T-helper 2 cell treated with Interferon-gamma antibody and Interleukin-4, amounts not matched to agents 5 μg/mL and 100 μg/mL, for 36 hours (primary cell): ENCODE results near the gene GRID1.

Experiments
- DNase-seq: peaks from one replicate; pipeline ENCODE4 v3.0.0; 2021; ENCODE audit warnings: low spot score
- H3K27ac Mint-ChIP-seq: one replicate; pipeline ENCODE4 v1.8.0; 2021; ENCODE audit warnings: mild to moderate bottlenecking, mixed read lengths
- H3K27me3 Mint-ChIP-seq: one replicate; pipeline ENCODE4 v1.8.0; 2021; ENCODE audit warnings: low read depth, mixed read lengths
- H3K36me3 Mint-ChIP-seq: one replicate; pipeline ENCODE4 v1.8.0; 2021; ENCODE audit warnings: low read depth, mixed read lengths
- H3K4me1 Mint-ChIP-seq: one replicate; pipeline ENCODE4 v1.8.0; 2021; ENCODE audit warnings: low read depth, mixed read lengths
- H3K4me3 Mint-ChIP-seq: one replicate; pipeline ENCODE4 v1.8.0; 2022; ENCODE audit warnings: mild to moderate bottlenecking, moderate library complexity, mixed read lengths
- H3K9me3 Mint-ChIP-seq: one replicate; pipeline ENCODE4 v1.8.0; 2021; ENCODE audit warnings: mixed read lengths

Gene GRID1

DNA sequence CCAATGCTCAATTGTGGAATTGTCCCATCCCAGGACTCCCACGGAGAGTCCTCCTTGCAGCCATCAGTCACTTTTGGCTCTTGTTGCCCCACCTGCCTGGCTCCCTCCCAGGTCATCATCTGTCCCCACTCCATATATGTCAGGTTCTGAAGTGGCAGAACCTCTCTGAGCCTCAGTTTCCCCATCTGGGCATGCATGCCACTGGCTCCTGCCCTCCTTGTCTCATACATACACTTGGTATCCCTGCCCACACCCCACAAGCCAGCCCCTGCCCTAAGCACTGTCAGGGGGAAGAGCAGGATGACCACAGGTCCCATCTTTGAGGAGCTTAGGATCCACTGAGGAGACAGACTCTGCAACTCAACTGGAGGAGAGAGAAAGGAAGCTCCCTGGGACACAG, 156.9 kb downstream of the GRID1 start:
- Mint-ChIP-seq H3K27ac (no peak overlapping the region), H3K4me1 (no peaks in the 10 kb centered on the region), H3K9me3 (no peaks in the 10 kb centered on the region), H3K27me3 (no peaks in the 10 kb centered on the region), H3K36me3 (no peaks in the 10 kb centered on the region), H3K4me3 (no peak overlapping the region)
- DNase-seq = no peak

- no peaks in the 10 kb centered on the region for H3K27me3 Mint-ChIP-seq
- H3K4me1 Mint-ChIP-seq = no peaks in the 10 kb centered on the region
- no peak overlapping the region for H3K27ac Mint-ChIP-seq
These were observed 159.4 kb downstream of the GRID1 start for GRCh38 chr10:86207226-86207625.

DNA sequence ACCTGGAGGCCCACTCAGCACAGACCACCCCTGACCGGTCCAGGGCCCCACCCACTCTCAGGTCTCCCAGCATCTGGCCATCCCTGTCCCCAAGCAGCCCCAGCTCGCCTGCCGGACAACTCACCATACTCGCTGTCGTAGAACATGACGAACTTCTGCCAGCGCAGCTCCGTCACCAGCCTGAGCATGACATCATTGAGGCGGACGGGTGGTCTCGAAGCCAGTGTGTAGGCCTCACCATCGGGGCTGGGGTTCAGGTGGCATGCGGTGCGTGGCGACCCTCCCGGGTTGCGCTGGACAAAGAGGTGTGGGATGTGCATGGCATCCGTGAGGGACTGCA, 160.4 kb downstream of the GRID1 start:
- Mint-ChIP-seq H3K27me3 (no peaks in the 10 kb centered on the region), H3K4me3 (no peak overlapping the region), H3K4me1 (no peaks in the 10 kb centered on the region), H3K27ac (no peak overlapping the region), H3K36me3 (no peaks in the 10 kb centered on the region), H3K9me3 (no peaks in the 10 kb centered on the region)
- DNase-seq = no peak

More at GRCh38 chr10:86207226-86207625, 159.4 kb downstream of the GRID1 start:
- DNase-seq = no peak
- Mint-ChIP-seq H3K4me3 (no peak overlapping the region), H3K36me3 (no peaks in the 10 kb centered on the region), H3K9me3 (no peaks in the 10 kb centered on the region)

DNA sequence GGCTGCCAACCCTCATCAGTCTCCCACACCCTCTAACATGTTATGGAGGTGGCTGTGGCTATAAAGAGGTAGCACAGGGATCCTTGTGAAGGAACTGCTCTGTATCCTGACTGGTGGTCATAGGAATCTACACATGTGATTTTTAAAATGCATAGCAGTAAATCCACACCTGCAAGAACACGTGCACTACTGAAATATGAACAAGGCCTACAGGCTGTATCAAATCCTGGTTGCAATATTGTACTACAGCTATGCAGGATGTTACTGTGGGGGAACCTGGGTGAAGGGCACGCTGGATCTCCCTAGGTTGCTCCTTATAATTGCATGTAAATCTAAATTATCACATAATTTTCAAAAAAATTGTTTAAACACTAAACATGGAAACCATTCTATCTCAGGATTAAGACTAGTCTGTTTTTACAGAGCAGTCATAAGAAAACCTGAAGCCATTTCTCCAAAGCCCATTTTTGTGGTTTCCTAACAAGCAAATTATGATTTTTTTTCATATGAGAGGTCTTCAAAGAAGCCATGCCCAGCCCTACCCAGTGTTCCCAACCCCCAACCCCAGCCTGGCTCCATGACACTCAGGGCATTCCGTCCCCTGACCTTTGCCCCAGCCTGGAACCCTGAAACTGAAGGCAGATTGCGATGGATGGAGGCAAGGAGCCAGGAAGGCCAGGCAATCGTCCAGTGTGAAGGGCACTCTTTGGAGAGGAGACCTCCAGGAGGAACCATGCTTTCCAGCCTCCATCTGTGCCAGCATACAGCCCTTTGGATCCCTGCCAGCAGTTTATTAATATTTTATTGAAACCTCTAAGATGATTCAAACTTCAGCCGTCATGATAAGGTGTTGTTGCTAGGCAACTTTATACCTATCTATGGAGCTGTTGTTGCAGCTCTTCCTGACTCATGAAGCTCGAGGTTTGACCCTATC, 161.0 kb downstream of the GRID1 start:
- H3K9me3 Mint-ChIP-seq = no peaks in the 10 kb centered on the region

DNA sequence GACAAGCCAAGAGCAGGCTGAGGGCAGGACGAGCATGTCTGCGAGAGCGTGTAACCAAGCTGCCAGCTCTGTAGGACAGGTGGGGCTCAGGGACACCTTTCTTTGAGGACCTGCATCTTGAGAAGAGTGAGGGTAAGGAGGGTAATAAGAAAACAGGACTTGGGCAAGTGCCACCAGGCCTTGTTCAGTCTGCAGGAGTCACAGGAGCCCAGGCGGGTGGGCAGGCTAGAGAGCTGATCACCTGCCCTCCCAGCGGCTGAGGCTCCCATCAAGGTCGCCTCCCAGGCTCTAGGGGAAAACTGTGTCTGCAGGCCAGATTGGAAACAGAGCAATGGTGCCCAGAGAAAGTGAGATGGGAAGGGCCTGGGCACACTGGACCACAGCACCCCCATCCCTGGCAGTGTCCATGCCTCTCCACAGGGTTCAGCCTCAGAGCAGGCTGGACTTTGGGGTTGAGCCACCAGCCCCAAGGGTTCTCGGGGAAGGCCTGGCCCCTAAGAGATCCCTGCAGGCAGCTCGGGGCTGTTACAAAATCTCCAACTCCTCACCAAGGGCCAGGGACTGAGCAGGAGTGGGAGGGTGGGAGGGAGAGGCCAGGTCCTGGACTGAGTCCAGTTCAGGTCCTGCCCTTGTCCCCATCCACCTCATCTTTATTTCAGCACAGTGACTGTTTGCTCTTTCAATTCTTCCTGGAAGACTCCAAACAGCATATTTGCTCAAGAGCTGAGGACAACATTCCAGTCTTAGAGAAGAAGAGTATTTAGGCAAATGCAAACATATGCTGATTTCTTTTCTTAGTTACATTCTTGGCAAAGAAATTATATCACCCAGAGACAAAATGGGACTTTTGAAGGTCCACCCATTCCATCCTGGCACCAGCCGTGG, 161.9 kb downstream of the GRID1 start:
- Mint-ChIP-seq H3K27me3 (no peaks in the 10 kb centered on the region), H3K4me3 (no peak overlapping the region), H3K36me3 (no peaks in the 10 kb centered on the region), H3K9me3 (no peaks in the 10 kb centered on the region), H3K27ac (no peak overlapping the region), H3K4me1 (no peaks in the 10 kb centered on the region)
- DNase-seq = no peak

More for the DNA sequence above, 161.0 kb downstream of the GRID1 start:
- no peak for DNase-seq
- no peak overlapping the region for H3K27ac Mint-ChIP-seq
- no peaks in the 10 kb centered on the region for H3K27me3 Mint-ChIP-seq
- H3K4me3 Mint-ChIP-seq = no peak overlapping the region
- H3K4me1 Mint-ChIP-seq = no peaks in the 10 kb centered on the region
- H3K36me3 Mint-ChIP-seq = no peaks in the 10 kb centered on the region

GRCh38 chr10:86203162-86203905, 163.3 kb downstream of the GRID1 start:
- no peaks in the 10 kb centered on the region for H3K36me3 Mint-ChIP-seq
- no peak for DNase-seq
- H3K4me3 Mint-ChIP-seq = no peak overlapping the region
- H3K9me3 Mint-ChIP-seq = no peaks in the 10 kb centered on the region
- no peaks in the 10 kb centered on the region for H3K4me1 Mint-ChIP-seq
- H3K27ac Mint-ChIP-seq = no peak overlapping the region
- no peaks in the 10 kb centered on the region for H3K27me3 Mint-ChIP-seq

- H3K27me3 Mint-ChIP-seq = no peaks in the 10 kb centered on the region
These were observed 164.3 kb downstream of the GRID1 start for GRCh38 chr10:86202226-86202735.

DNA sequence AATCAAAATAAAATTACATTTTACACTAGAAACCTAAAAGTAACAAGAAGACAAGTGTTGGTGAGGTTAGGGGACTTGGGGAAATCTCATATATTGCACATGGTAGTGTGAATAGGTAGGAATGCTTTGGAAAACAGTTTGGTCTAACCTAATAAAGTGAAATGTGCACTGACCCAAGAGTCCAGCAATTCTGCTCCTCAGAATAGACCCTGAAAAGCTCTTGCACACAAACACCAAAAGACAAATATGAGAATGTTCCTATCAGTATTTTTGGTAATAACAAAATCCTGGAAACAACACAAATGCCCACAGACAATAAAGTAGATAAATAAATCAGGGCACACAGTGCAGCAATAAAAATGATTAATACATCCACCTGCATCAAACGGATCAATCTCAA, 165.7 kb downstream of the GRID1 start:
- H3K36me3 Mint-ChIP-seq = no peaks in the 10 kb centered on the region
- no peaks in the 10 kb centered on the region for H3K27me3 Mint-ChIP-seq
- no peak overlapping the region for H3K27ac Mint-ChIP-seq
- no peak for DNase-seq
- no peaks in the 10 kb centered on the region for H3K4me1 Mint-ChIP-seq
- H3K9me3 Mint-ChIP-seq = no peaks in the 10 kb centered on the region
- no peak overlapping the region for H3K4me3 Mint-ChIP-seq

More at GRCh38 chr10:86202226-86202735, 164.3 kb downstream of the GRID1 start:
- no peaks in the 10 kb centered on the region for H3K9me3 Mint-ChIP-seq
- no peaks in the 10 kb centered on the region for H3K36me3 Mint-ChIP-seq
- no peak for DNase-seq
- no peak overlapping the region for H3K4me3 Mint-ChIP-seq
- H3K27ac Mint-ChIP-seq = no peak overlapping the region
- H3K4me1 Mint-ChIP-seq = no peaks in the 10 kb centered on the region

DNA sequence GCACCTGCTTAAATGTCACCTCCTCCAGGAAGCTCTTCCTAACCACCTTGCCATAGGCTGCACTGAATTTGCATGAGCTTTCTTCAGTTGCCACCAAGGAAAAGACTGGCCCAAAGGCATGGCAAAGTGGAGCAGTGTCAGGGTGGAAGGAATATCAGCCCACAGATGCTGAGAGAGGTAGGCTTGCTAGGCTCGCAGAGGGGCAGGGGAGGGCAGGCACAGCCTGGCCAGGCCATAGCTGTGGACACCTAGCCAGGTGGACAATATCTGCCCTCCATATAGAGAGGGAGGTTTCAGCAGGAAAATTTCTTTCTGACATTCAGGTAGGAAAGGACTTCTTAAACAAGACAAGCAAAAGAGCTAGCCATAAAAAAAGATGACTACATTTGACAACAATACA, 166.3 kb downstream of the GRID1 start:
- H3K4me1 Mint-ChIP-seq = no peaks in the 10 kb centered on the region
- no peak overlapping the region for H3K4me3 Mint-ChIP-seq
- H3K9me3 Mint-ChIP-seq = no peaks in the 10 kb centered on the region
- no peaks in the 10 kb centered on the region for H3K27me3 Mint-ChIP-seq
- no peak overlapping the region for H3K27ac Mint-ChIP-seq
- H3K36me3 Mint-ChIP-seq = no peaks in the 10 kb centered on the region
- DNase-seq = no peak

GRCh38 chr10:86199041-86199440, 167.6 kb downstream of the GRID1 start:
- Mint-ChIP-seq H3K4me1 (no peaks in the 10 kb centered on the region), H3K9me3 (no peaks in the 10 kb centered on the region), H3K27ac (no peak overlapping the region), H3K36me3 (no peaks in the 10 kb centered on the region), H3K27me3 (no peaks in the 10 kb centered on the region), H3K4me3 (no peak overlapping the region)
- DNase-seq = no peak

GRCh38 chr10:86198271-86198670, 168.3 kb downstream of the GRID1 start:
- Mint-ChIP-seq H3K27ac (no peak overlapping the region), H3K9me3 (no peaks in the 10 kb centered on the region), H3K36me3 (no peaks in the 10 kb centered on the region), H3K4me3 (no peak overlapping the region), H3K27me3 (no peaks in the 10 kb centered on the region), H3K4me1 (no peaks in the 10 kb centered on the region)
- DNase-seq = no peak

- Mint-ChIP-seq H3K4me3 (no peak overlapping the region), H3K9me3 (no peaks in the 10 kb centered on the region), H3K27ac (no peak overlapping the region), H3K27me3 (no peaks in the 10 kb centered on the region), H3K4me1 (no peaks in the 10 kb centered on the region), H3K36me3 (no peaks in the 10 kb centered on the region)
- no peak for DNase-seq
These were observed 169.3 kb downstream of the GRID1 start for GRCh38 chr10:86197166-86197790.

DNA sequence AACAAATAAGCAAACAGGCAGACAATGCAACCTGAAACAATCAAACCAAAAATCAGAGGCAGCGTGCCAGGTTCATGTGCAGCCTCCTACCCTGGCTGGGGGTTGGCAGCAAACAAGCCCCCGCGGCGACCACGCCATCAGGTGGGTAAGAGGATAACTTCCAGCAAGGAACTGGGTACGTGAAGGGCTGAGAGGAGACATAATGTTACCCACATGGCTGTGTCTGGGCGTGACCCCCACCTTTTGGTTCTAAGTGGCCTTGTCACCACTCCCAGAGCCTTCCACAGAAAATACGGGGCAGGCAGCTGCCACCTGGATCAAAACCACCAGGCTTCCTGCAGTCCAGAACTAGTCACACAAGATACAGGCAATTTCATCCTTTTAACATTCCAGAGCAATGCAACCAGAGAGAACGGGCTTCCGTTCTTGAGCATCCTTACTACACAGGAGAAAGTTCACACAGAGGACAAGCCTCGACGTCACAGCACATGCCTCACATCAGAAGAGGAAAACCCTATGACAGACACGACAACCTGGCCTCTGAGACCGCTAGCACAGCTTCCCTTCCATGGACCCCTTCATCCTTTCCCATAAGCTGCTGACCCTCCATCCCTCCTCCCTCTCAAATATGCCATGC, 171.0 kb downstream of the GRID1 start:
- no peaks in the 10 kb centered on the region for H3K36me3 Mint-ChIP-seq
- no peak for DNase-seq
- no peak overlapping the region for H3K4me3 Mint-ChIP-seq
- H3K4me1 Mint-ChIP-seq = no peaks in the 10 kb centered on the region
- H3K9me3 Mint-ChIP-seq = no peaks in the 10 kb centered on the region
- H3K27ac Mint-ChIP-seq = no peak overlapping the region
- H3K27me3 Mint-ChIP-seq = no peaks in the 10 kb centered on the region
